Measurements from ENCODE around the gene GALNS.

DNA sequence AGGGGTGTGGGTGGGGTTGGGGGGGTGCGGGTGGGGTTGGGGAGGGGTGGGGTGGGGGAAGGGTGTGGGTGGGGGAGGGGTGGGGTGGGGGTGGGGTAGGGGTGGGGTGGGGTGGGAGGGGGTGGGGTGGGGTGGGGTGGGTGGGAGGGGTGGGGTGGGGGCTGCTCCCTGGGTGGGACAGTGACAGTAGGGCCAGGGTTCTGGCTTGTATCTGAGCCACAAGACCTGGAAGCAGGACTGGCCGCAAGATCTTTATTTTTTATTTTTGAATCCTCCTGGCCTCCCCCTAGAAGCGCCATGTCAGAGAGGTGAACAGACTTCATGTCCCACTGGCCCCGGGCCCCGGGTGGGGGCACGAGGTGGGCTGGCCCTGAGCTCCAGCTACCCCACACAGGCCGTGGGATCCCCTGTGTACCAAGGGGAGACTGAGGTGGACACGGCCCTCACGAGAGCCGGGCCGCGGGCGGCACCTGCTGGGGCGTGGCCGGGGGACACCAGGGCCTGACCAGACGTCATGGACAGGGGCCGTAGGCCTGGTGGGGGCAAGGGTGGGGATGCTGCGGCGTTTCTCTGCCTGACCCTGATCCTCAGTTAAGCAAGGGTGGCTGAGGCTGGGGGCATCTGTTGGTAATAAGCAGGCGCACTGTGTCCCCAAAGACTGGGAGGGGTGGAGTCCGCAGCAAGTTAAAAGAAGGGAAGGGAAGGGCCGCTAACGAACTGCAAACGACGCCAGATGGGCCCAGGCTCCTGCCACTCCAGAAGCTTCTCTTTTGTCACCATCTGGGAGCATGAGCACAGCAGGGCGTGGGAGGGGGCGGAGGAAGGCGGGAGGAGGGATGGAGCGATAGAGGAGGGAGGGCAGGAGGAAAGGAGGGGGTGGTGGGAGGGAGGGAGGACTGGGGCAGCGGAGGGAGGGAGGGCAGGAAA lies 32.0 kb upstream of the GALNS start:
- TF ChIP-seq ZNF274 (IDR thresholded peaks at IDR 0.05; ENCODE audit: low read depth, low read length) (no peak), SUZ12 (IDR thresholded peaks at IDR 0.05; ENCODE audit: extremely low read depth, insufficient read depth, insufficient read length) (no peak), YY1 (IDR thresholded peaks at IDR 0.05; ENCODE audit: insufficient read depth, insufficient read length) (no peak)

Data from NT2/D1 (cell line).